Fibroblast of peridontal ligament (primary cell): ENCODE results near the gene SYNDIG1.

Experiments
- DNase-seq: peaks from one replicate; pipeline ENCODE4 v3.0.0-alpha.2; 2010; ENCODE audit errors: extremely low read depth

SYNDIG1 gene

GRCh38 chr20:24448170-24448569 lies 21.3 kb upstream of the SYNDIG1 start:
- no peak for DNase-seq

DNA sequence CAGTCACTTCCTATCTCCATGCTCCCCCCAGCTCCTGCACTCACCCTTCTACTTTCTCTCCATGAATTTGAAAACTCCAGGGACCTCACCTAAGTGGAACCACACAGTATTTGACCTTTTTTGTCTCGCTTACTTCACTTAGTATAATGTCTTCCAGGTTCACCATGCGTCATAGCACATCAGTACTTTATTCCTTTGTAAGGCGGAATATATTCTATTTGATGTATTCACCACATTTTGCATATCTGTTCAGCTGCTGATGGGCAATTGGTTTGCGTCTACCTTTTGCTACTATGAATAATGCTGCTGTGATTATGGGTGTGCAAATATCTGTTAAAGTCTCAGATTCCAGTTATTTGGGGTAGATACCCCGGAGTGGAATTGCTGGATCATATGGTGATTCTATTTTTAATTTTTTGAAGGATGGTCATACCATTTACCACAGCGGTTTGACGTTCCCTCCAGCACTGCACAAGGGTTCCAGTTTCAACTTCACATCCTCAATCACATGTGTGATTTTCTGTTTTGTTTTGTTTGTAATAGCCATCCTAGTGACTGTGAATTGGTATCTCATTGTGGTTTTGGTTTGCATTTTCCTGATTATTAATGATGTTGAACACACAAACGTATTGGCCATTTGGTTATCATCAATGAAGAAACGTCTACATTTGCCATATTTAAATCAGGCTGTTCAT lies 20.3 kb upstream of the SYNDIG1 start:
- DNase-seq, result no peak

DNA sequence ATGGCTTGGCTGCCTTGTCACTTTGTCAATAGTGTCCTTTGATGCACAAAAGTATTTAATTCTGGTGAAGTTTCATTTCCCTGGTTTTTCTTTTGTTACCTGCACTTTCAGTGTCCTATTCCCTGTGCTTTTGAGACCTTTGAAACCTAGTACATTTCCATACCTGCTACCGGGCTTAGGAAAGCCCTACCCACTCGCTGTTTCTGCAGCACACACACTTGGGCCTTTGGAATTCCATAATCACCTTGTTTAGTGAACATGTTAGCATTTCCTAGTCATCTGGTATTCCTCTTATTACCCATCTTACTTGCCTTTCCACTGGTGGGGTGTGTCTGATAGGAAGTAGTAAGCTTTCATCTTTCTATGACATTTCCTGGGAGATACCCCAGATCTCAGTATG lies 19.3 kb upstream of the SYNDIG1 start:
- no peak for DNase-seq

DNA sequence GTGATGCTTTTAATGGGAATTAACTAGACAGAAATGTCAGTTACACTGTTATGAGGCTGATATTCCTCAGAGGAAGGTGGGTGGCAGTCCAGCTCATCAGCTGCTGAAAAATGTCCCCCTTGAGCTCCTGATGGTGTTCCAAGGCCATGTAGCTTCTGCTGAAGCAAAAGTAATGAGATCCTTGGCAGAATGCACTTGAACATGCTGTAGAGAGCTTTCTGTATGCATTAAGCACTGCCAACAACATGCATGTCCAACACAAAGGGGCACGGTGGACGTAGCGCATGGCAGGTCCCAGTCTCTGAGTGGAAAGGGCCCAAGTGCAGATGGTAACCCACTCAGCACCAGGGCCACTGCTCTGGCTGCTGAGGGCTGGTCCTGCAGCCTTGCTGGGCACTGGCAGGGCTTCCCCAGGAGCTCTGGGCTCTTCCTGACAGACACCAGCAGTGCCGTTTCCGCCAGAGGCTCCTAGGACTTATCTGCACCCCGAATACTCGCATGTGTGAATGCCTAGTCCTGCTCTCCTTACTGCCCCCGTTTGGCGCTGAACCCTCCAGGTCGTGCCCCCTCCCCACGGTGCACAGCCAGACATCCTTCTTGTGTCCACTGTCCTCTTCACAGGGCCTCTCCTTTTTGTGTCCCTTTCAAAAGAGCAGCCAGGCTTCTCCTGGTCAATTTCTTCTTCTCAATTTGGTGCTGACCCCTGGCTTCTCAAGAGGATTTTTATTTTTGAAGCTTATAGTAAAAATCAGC lies 18.6 kb upstream of the SYNDIG1 start:
- DNase-seq, result no peak

GRCh38 chr20:24451428-24451827 lies 18.0 kb upstream of the SYNDIG1 start:
- no peak for DNase-seq

- no peak for DNase-seq
Observed at GRCh38 chr20:24452016-24452415, 17.4 kb upstream of the SYNDIG1 start.

GRCh38 chr20:24452498-24453127 lies 16.8 kb upstream of the SYNDIG1 start:
- no peak for DNase-seq

DNA sequence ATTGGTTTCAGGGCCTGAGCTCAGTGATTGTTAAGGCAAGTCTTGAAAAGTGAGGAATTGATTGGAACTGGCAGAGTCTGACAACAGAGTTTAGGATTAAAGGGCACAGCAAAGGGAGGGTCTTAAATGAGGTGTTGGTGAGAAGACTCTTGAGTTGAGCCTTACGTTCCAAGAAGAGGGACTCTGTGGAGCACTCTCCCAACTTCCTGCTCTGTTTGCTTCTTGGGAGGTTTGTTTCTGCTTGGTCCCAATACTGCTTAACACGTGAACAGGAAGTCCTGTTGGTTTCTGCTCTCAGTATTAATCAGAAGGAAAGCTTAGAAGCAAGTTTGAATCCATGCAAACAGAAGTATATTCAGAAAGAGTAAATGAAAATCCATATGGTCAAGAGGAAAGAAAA lies 15.6 kb upstream of the SYNDIG1 start:
- no peak for DNase-seq

DNA sequence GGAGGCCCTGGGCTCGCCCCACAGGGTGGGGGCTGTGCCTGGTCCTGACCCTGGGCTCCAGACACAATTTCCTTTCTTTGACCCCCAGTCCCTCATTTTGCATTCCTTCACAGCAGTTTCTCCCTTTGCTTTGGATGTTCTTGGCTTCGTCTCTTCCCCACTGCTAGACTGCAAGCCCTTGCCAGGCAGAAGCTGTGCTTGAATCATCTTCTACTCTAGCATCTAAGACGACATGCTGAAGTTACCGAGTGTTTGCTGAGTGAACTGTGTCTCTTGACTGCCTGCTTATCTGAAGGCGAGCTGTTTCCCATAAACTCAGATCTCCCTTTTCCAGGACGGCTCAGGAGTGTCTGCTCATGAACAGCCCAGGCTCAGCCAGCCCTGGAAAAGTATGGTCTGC lies 14.3 kb upstream of the SYNDIG1 start:
- no peak for DNase-seq

- DNase-seq, result no peak
Observed at GRCh38 chr20:24456398-24456781, 13.0 kb upstream of the SYNDIG1 start.

DNA sequence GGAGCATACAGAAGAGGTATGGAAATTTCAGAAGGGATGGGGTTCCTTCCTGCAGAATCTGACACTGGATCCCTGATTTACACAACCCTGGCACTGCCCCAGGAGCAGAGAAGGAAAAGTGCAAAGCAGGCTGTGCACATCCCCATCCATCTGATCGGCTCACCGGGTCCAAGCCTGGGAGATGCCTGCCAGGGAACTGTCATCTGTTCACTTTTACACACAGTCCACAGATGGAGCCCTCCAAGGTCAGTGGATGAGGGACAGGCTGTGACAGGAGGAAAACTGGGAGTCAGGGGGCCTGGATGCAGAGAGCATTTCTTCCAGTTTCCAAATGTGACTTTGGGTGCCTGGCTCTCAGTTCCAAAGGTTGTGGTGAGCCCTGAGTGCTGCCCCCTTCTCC lies 11.0 kb upstream of the SYNDIG1 start:
- no peak for DNase-seq

GRCh38 chr20:24459733-24460132 lies 9.7 kb upstream of the SYNDIG1 start:
- no peak for DNase-seq

- no peak for DNase-seq
Observed at GRCh38 chr20:24460712-24461111, 8.7 kb upstream of the SYNDIG1 start.

- DNase-seq, result no peak
Observed at GRCh38 chr20:24461848-24462247, 7.6 kb upstream of the SYNDIG1 start.

GRCh38 chr20:24462460-24463010 lies 6.9 kb upstream of the SYNDIG1 start:
- DNase-seq, result no peak

- no peak for DNase-seq
Observed at GRCh38 chr20:24465159-24465558, 4.3 kb upstream of the SYNDIG1 start.

GRCh38 chr20:24465730-24466129 lies 3.7 kb upstream of the SYNDIG1 start:
- DNase-seq, result peak; percentile 5

- DNase-seq, result no peak
Observed at GRCh38 chr20:24468401-24469115, 871 bp upstream of the SYNDIG1 start.

DNA sequence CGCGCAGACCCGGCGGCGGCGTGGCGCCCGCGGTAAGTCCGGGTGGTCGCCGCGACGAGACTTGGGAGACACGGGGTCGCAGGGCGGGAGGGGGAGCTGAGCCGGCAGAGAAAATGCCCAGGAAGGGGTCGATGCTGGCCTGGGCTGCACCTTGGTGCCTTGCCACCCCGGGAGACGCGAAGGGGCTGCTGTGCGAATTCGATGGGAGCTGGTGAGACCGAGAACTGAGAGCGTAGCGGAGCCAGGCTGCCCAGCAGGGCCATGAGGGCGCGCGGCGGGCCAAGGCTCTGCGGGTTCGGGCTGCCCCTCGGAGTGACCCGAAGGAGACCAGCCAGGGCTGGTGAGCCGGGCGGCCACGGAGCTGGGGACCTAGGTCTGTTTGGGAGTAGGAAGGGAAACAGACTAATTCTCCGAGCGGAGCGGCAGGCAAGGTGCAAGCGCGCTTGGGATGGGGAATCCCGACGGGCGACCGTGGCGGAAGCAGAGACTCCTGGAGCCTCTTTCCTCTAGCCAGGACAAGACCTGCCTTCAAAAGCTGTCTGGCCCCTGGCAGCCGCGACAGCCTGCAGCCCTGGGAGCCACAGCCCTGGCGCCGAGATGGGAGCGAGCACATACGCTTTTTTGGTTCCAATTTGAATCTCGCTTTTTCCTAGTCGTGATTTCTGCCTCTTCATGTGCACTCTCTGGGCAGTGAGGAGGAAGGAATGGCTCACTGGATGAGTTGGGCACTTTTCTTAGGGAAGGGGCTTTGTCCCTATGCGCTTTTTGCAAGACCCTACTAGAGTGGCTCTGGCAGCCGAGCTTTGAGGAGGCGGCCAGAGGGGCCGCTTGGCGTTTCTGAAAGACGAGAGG lies 691 bp downstream of the SYNDIG1 start:
- no peak for DNase-seq

DNA sequence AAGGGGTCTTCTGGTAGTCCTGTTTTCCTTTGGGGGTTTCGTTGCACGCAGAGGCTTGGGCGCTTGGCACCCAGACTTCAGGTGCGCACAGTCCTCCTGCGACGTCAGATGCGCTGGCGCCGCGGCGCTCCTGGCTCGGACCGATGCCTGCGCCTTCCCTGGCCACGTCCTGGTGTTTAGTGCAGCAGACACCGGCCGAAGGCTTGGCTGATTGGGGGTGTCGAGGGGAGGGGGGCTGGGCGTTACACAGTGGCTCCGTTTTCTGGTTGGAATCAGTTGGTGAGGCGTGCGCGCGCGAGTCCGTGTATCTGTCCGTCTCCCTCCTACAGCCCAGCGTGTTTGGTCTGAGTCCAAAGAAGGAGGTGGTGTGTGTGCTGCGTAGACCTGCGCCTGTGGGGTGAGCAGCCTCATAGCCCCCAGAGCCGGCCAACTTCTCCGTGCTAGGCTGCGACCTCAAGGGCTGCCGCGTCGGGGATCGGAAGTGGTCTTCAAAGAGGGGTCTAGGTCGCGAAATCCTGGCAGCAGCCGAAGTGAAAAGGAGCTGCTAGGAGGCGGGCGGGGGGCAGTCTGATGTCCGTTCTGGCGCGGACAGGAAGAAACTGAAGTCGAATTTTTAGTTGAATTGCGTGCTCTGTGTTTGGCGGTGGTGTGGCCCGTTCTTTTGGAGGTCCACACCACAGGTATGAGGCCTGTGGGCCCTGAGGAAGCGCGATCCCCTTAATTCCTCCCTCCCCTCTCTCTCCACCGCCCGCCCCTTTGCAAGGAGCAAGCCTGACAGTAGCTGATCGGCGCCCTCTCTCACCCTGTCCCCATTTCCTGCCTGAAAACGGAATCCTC lies 1.5 kb downstream of the SYNDIG1 start:
- DNase-seq, result no peak
